Neural progenitor cell (in vitro differentiated cells): Measurements from ENCODE around the gene NDE1.

Experiments used
- EZH2 ChIP-seq: fragments of 200-600 bp; sonication (generic); IDR thresholded peaks from 2 replicates; pipeline ENCODE4 v1.6.1; 2017; ENCODE audit warnings: antibody characterized with exemption, mild to moderate bottlenecking, moderate library complexity
- EZH2phosphoT487 ChIP-seq: fragments of 200-600 bp; sonication (generic); IDR thresholded peaks from 2 replicates; pipeline ENCODE4 v1.6.1; 2017; ENCODE audit warnings: antibody characterized with exemption
- TF ChIP-seq, protein P1 (sequence below): fragments of 200-600 bp; sonication (generic); IDR thresholded peaks from 2 replicates; pipeline ENCODE4 v1.5.1; 2017; ENCODE audit warnings: antibody characterized with exemption, mild to moderate bottlenecking

- TF ChIP-seq, protein P1, sequence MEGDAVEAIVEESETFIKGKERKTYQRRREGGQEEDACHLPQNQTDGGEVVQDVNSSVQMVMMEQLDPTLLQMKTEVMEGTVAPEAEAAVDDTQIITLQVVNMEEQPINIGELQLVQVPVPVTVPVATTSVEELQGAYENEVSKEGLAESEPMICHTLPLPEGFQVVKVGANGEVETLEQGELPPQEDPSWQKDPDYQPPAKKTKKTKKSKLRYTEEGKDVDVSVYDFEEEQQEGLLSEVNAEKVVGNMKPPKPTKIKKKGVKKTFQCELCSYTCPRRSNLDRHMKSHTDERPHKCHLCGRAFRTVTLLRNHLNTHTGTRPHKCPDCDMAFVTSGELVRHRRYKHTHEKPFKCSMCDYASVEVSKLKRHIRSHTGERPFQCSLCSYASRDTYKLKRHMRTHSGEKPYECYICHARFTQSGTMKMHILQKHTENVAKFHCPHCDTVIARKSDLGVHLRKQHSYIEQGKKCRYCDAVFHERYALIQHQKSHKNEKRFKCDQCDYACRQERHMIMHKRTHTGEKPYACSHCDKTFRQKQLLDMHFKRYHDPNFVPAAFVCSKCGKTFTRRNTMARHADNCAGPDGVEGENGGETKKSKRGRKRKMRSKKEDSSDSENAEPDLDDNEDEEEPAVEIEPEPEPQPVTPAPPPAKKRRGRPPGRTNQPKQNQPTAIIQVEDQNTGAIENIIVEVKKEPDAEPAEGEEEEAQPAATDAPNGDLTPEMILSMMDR = no peak
- TF ChIP-seq EZH2 (no peak), EZH2phosphoT487 (no peak)
Observed at GRCh38 chr16:15652293-15653001, 2.4 kb downstream of the NDE1 start.
